ENCODE data around the gene NKIRAS1.
"Not testable (repeated sequence)": the region's sequence is repeated elsewhere in the genome, so short reads cannot be mapped to it uniquely, and the experiment has no call there.

The NKIRAS1 gene

GRCh38 chr3:23874359-23875112 is 42.3 kb downstream of the NKIRAS1 start:
- TF ChIP-seq EZH2phosphoT487 (conservative IDR thresholded peaks at IDR 0.05; ENCODE audit: low read length) (no peak), CTCF (IDR thresholded peaks at IDR 0.05; ENCODE audit: insufficient read depth, low read length, poor library complexity, severe bottlenecking) (no peak)
- Histone ChIP-seq H3K79me2 (ENCODE audit: insufficient read depth, low read length) (no peaks in the 10 kb centered on the region), H3K36me3 (ENCODE audit: low read length) (no peaks in the 10 kb centered on the region), H4K20me1 (ENCODE audit: low read depth, low read length) (no peaks in the 10 kb centered on the region), H3K27ac (ENCODE audit: low read depth, low read length) (no peak overlapping the region), H3K9me3 (ENCODE audit: insufficient read depth, low read length) (no peaks in the 10 kb centered on the region), H3F3A (ENCODE audit: insufficient read depth) (no peaks in the 10 kb centered on the region), H3K27me3 (ENCODE audit: low read length) (no peaks in the 10 kb centered on the region), H2AFZ (ENCODE audit: low read depth, low read length, severe bottlenecking) (no peak overlapping the region), H3K9me2 (replicated peaks; ENCODE audit: insufficient read depth, low read length) (no peaks in the 10 kb centered on the region), H3K4me2 (ENCODE audit: low read depth, low read length, poor library complexity, severe bottlenecking) (no peak overlapping the region), H3K4me3 (ENCODE audit: insufficient read depth, low read length, poor library complexity, severe bottlenecking) (no peak overlapping the region), H3K9ac (ENCODE audit: low read length) (no peak overlapping the region)

- H3K27ac ChIP-seq (ENCODE audit: low read depth, low read length) = no peak overlapping the region
- H3K4me2 ChIP-seq (ENCODE audit: low read depth, low read length, poor library complexity, severe bottlenecking) = no peak overlapping the region
- no peaks in the 10 kb centered on the region for H3F3A ChIP-seq (ENCODE audit: insufficient read depth)
- no peaks in the 10 kb centered on the region for H3K36me3 ChIP-seq (ENCODE audit: low read length)
- H3K79me2 ChIP-seq (ENCODE audit: insufficient read depth, low read length) = no peaks in the 10 kb centered on the region
- H3K9me3 ChIP-seq (ENCODE audit: insufficient read depth, low read length) = no peaks in the 10 kb centered on the region
- no peak overlapping the region for H3K4me3 ChIP-seq (ENCODE audit: insufficient read depth, low read length, poor library complexity, severe bottlenecking)
- TF ChIP-seq CTCF (IDR thresholded peaks at IDR 0.05; ENCODE audit: insufficient read depth, low read length, poor library complexity, severe bottlenecking) (no peak), EZH2phosphoT487 (conservative IDR thresholded peaks at IDR 0.05; ENCODE audit: low read length) (no peak)
- H3K9me2 ChIP-seq (replicated peaks; ENCODE audit: insufficient read depth, low read length) = no peaks in the 10 kb centered on the region
- H2AFZ ChIP-seq (ENCODE audit: low read depth, low read length, severe bottlenecking) = no peak overlapping the region
- no peaks in the 10 kb centered on the region for H4K20me1 ChIP-seq (ENCODE audit: low read depth, low read length)
- H3K9ac ChIP-seq (ENCODE audit: low read length) = no peak overlapping the region
- no peaks in the 10 kb centered on the region for H3K27me3 ChIP-seq (ENCODE audit: low read length)
These were observed 42.8 kb downstream of the NKIRAS1 start for GRCh38 chr3:23873941-23874340.

GRCh38 chr3:23872330-23872729 is 44.5 kb downstream of the NKIRAS1 start:
- Histone ChIP-seq H3F3A (ENCODE audit: insufficient read depth) (no peaks in the 10 kb centered on the region), H3K9me2 (replicated peaks; ENCODE audit: insufficient read depth, low read length) (no peaks in the 10 kb centered on the region), H3K36me3 (ENCODE audit: low read length) (no peaks in the 10 kb centered on the region), H3K27me3 (ENCODE audit: low read length) (no peaks in the 10 kb centered on the region), H3K4me3 (ENCODE audit: insufficient read depth, low read length, poor library complexity, severe bottlenecking) (no peak overlapping the region), H3K79me2 (ENCODE audit: insufficient read depth, low read length) (no peaks in the 10 kb centered on the region), H3K27ac (ENCODE audit: low read depth, low read length) (no peak overlapping the region), H4K20me1 (ENCODE audit: low read depth, low read length) (peaks cover 6% of the 10 kb centered on the region; the same call in 1 of the 2 replicates), H3K9me3 (ENCODE audit: insufficient read depth, low read length) (no peaks in the 10 kb centered on the region), H3K4me2 (ENCODE audit: low read depth, low read length, poor library complexity, severe bottlenecking) (no peak overlapping the region), H3K9ac (ENCODE audit: low read length) (no peak overlapping the region), H2AFZ (ENCODE audit: low read depth, low read length, severe bottlenecking) (no peak overlapping the region)
- TF ChIP-seq EZH2phosphoT487 (conservative IDR thresholded peaks at IDR 0.05; ENCODE audit: low read length) (no peak), CTCF (IDR thresholded peaks at IDR 0.05; ENCODE audit: insufficient read depth, low read length, poor library complexity, severe bottlenecking) (no peak)

GRCh38 chr3:23871361-23871760 is 45.4 kb downstream of the NKIRAS1 start:
- H3K9me2 ChIP-seq (replicated peaks; ENCODE audit: insufficient read depth, low read length); H3K79me2 ChIP-seq (ENCODE audit: insufficient read depth, low read length); H3K36me3 ChIP-seq (ENCODE audit: low read length); H4K20me1 ChIP-seq (ENCODE audit: low read depth, low read length); H3K9me3 ChIP-seq (ENCODE audit: insufficient read depth, low read length); H3K9ac ChIP-seq (ENCODE audit: low read length); H2AFZ ChIP-seq (ENCODE audit: low read depth, low read length, severe bottlenecking); H3K27me3 ChIP-seq (ENCODE audit: low read length); H3K27ac ChIP-seq (ENCODE audit: low read depth, low read length); H3K4me2 ChIP-seq (ENCODE audit: low read depth, low read length, poor library complexity, severe bottlenecking); H3K4me3 ChIP-seq (ENCODE audit: insufficient read depth, low read length, poor library complexity, severe bottlenecking); H3F3A ChIP-seq (ENCODE audit: insufficient read depth): not testable (repeated sequence)

GRCh38 chr3:23870663-23871043 is 46.1 kb downstream of the NKIRAS1 start:
- not testable (repeated sequence) for H3K27me3 ChIP-seq (ENCODE audit: low read length); H2AFZ ChIP-seq (ENCODE audit: low read depth, low read length, severe bottlenecking); H3K4me3 ChIP-seq (ENCODE audit: insufficient read depth, low read length, poor library complexity, severe bottlenecking); H3K27ac ChIP-seq (ENCODE audit: low read depth, low read length); H3K9me2 ChIP-seq (replicated peaks; ENCODE audit: insufficient read depth, low read length); H3K36me3 ChIP-seq (ENCODE audit: low read length); H3K9me3 ChIP-seq (ENCODE audit: insufficient read depth, low read length); H3F3A ChIP-seq (ENCODE audit: insufficient read depth); H3K79me2 ChIP-seq (ENCODE audit: insufficient read depth, low read length); H3K4me2 ChIP-seq (ENCODE audit: low read depth, low read length, poor library complexity, severe bottlenecking); H3K9ac ChIP-seq (ENCODE audit: low read length); H4K20me1 ChIP-seq (ENCODE audit: low read depth, low read length)
